Upper lobe of right lung (tissue), 1 donor: ENCODE data around the gene EYA4. TPM values are rescaled to one million over a fixed set of nuclear protein-coding genes. Genes with fewer than 3 reads are reported as not detected.

Source experiments
- ATAC-seq: fragments of 200-7000 bp; cut with Tn5 transposase; one replicate; pipeline ENCODE4 v1.9.1; 2020; ENCODE audit warnings: mild to moderate bottlenecking, moderate library complexity
- DNase-seq: peaks from one replicate; pipeline ENCODE4 v3.0.0-alpha.2; 2020
- H3K27ac ChIP-seq: fragments of 200-600 bp; one replicate; pipeline ENCODE4 v1.8.0; 2022
- H3K27me3 ChIP-seq: fragments of 200-600 bp; one replicate; pipeline ENCODE4 v1.8.0; 2022; ENCODE audit warnings: mild to moderate bottlenecking
- H3K36me3 ChIP-seq: fragments of 200-600 bp; one replicate; pipeline ENCODE4 v1.8.0; 2022
- H3K4me1 ChIP-seq: fragments of 200-600 bp; one replicate; pipeline ENCODE4 v1.8.0; 2022
- H3K4me3 ChIP-seq: fragments of 200-600 bp; one replicate; pipeline ENCODE4 v1.8.0; 2022; ENCODE audit warnings: mild to moderate bottlenecking
- H3K9me3 ChIP-seq: fragments of 200-600 bp; one replicate; pipeline ENCODE4 v1.8.0; 2022
- intact Hi-C: fragments of 100-400 bp; cut with DNase I; formaldehyde crosslinking; loops from one replicate; pipeline ENCODE4 v1.11.0; 2022
- total RNA-seq: library from RNA; stranded (reverse); fragmentation: NEBNext Ultra II Directional; extraction: Animal tissue kit (Norgen Biotek cat#: 25700); gene quantifications from one replicate; pipeline ENCODE4 v1.2.1, GENCODE V29; 2021
- TF ChIP-seq, protein P1 (sequence below): fragments of 200-600 bp; IDR thresholded peaks from one replicate; pipeline ENCODE4 v1.8.0; 2022; ENCODE audit warnings: antibody characterized with exemption
- donor health status: DM: no; HTN: yes; CAD: no; lungs with severe emphysema.

Gene EYA4
- total RNA-seq, 1 donor from 2014 or later, result 6.0 TPM

DNA sequence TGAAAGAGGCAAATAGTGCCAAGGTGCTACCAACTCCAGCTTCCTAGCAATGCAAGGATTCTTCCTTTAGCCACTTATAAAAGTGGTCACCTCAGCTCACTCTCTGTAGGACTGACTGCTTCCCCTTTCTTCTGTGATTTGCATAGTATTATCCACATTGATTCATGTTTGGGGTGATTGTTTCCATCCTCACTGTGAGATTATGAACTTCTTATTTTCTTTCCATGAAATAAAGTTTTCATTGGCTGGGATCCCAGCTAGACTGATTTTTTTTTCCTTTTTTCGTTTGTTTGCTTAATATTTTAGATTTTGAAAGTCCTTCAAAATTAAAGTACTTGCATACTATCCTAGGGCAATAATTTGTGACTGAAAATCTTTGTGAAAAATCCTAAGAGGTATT, 50.5 kb downstream of the EYA4 start:
- H3K4me3 ChIP-seq, result no peak overlapping the region
- H3K27ac ChIP-seq, result no peak overlapping the region
- H3K36me3 ChIP-seq, result no peaks in the 10 kb centered on the region
- DNase-seq (no peak), ATAC-seq (no peak)
- TF ChIP-seq, protein P1, sequence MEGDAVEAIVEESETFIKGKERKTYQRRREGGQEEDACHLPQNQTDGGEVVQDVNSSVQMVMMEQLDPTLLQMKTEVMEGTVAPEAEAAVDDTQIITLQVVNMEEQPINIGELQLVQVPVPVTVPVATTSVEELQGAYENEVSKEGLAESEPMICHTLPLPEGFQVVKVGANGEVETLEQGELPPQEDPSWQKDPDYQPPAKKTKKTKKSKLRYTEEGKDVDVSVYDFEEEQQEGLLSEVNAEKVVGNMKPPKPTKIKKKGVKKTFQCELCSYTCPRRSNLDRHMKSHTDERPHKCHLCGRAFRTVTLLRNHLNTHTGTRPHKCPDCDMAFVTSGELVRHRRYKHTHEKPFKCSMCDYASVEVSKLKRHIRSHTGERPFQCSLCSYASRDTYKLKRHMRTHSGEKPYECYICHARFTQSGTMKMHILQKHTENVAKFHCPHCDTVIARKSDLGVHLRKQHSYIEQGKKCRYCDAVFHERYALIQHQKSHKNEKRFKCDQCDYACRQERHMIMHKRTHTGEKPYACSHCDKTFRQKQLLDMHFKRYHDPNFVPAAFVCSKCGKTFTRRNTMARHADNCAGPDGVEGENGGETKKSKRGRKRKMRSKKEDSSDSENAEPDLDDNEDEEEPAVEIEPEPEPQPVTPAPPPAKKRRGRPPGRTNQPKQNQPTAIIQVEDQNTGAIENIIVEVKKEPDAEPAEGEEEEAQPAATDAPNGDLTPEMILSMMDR, result no peak
- no peaks in the 10 kb centered on the region for H3K27me3 ChIP-seq
- intact Hi-C loops, result no loop called here
- no peaks in the 10 kb centered on the region for H3K4me1 ChIP-seq
- H3K9me3 ChIP-seq, result no peaks in the 10 kb centered on the region

- Histone ChIP-seq H3K36me3 (no peaks in the 10 kb centered on the region), H3K27ac (no peak overlapping the region), H3K4me3 (no peak overlapping the region), H3K4me1 (no peaks in the 10 kb centered on the region), H3K9me3 (no peaks in the 10 kb centered on the region), H3K27me3 (no peaks in the 10 kb centered on the region)
- TF ChIP-seq, protein P1, result no peak
- ATAC-seq (no peak), DNase-seq (no peak)
- intact Hi-C loops, result no loop called here
Measured at GRCh38 chr6:133297657-133298056, 56.5 kb downstream of the EYA4 start.

GRCh38 chr6:133298335-133298734, 57.2 kb downstream of the EYA4 start:
- H3K36me3 ChIP-seq, result no peaks in the 10 kb centered on the region
- H3K27me3 ChIP-seq, result no peaks in the 10 kb centered on the region
- DNase-seq, result no peak
- intact Hi-C loops, result no loop called here
- H3K27ac ChIP-seq, result no peak overlapping the region
- TF ChIP-seq, protein P1, result no peak
- no peaks in the 10 kb centered on the region for H3K9me3 ChIP-seq
- no peaks in the 10 kb centered on the region for H3K4me1 ChIP-seq
- no peak for ATAC-seq
- no peak overlapping the region for H3K4me3 ChIP-seq

DNA sequence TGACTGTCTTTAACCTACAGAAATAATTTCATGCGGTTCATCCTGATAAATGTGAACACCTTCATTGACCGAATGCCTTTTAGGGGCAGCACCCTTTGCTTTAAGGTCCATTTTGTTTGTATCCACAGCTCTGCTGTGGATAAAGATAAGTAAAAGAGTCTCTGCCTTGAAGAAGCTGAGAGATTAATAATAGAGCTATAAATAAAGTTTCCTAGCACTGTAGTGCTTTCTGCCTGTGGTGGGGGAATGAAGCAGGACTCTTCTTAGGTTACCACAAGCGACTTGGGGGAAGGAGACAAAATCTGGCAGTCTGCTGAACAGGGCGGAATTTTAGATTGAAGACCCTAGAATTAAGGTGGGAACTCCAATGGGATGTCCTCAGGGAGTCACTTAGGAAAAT, 57.6 kb downstream of the EYA4 start:
- TF ChIP-seq, protein P1, result no peak
- intact Hi-C loops, result no loop called here
- Histone ChIP-seq H3K4me3 (no peak overlapping the region), H3K36me3 (no peaks in the 10 kb centered on the region), H3K27me3 (no peaks in the 10 kb centered on the region), H3K4me1 (no peaks in the 10 kb centered on the region), H3K9me3 (no peaks in the 10 kb centered on the region), H3K27ac (no peak overlapping the region)
- no peak for DNase-seq
- ATAC-seq, result no peak

- TF ChIP-seq, protein P1, result no peak
- no peak for ATAC-seq
Measured at GRCh38 chr6:133300896-133301295, 59.7 kb downstream of the EYA4 start.

GRCh38 chr6:133301835-133302234, 60.7 kb downstream of the EYA4 start:
- Histone ChIP-seq H3K27me3 (no peaks in the 10 kb centered on the region), H3K4me3 (no peak overlapping the region), H3K27ac (no peak overlapping the region), H3K9me3 (no peaks in the 10 kb centered on the region), H3K36me3 (no peaks in the 10 kb centered on the region), H3K4me1 (no peaks in the 10 kb centered on the region)
- intact Hi-C loops, result no loop called here
- ATAC-seq (no peak), DNase-seq (no peak)
- TF ChIP-seq, protein P1, result no peak

More at GRCh38 chr6:133300896-133301295, 59.7 kb downstream of the EYA4 start:
- Histone ChIP-seq H3K27me3 (no peaks in the 10 kb centered on the region), H3K9me3 (no peaks in the 10 kb centered on the region), H3K4me1 (no peaks in the 10 kb centered on the region), H3K27ac (no peak overlapping the region), H3K4me3 (no peak overlapping the region), H3K36me3 (no peaks in the 10 kb centered on the region)
- intact Hi-C loops, result no loop called here
- DNase-seq, result no peak
